HL-60 (cell line): Measurements from ENCODE around the gene MYOG.

ENCODE experiments used
- GABPA ChIP-seq: IDR thresholded peaks from 2 replicates; pipeline ENCODE4 v1.6.1; 2012; ENCODE audit warnings: low read depth
- POLR2AphosphoS5 ChIP-seq: IDR thresholded peaks from 2 replicates; pipeline ENCODE4 v1.6.1; 2012; ENCODE audit warnings: low read depth
- TF ChIP-seq, protein P1 (sequence below): IDR thresholded peaks from one replicate; pipeline ENCODE4 v1.5.1; 2011; ENCODE audit warnings: low read length, control low read depth, inconsistent platforms; ENCODE audit not compliant: insufficient read depth
- TF ChIP-seq, protein P2 (sequence below): IDR thresholded peaks from 2 replicates; pipeline ENCODE4 v1.6.1; 2012; ENCODE audit warnings: low read depth; ENCODE audit not compliant: insufficient replicate concordance

DNA sequence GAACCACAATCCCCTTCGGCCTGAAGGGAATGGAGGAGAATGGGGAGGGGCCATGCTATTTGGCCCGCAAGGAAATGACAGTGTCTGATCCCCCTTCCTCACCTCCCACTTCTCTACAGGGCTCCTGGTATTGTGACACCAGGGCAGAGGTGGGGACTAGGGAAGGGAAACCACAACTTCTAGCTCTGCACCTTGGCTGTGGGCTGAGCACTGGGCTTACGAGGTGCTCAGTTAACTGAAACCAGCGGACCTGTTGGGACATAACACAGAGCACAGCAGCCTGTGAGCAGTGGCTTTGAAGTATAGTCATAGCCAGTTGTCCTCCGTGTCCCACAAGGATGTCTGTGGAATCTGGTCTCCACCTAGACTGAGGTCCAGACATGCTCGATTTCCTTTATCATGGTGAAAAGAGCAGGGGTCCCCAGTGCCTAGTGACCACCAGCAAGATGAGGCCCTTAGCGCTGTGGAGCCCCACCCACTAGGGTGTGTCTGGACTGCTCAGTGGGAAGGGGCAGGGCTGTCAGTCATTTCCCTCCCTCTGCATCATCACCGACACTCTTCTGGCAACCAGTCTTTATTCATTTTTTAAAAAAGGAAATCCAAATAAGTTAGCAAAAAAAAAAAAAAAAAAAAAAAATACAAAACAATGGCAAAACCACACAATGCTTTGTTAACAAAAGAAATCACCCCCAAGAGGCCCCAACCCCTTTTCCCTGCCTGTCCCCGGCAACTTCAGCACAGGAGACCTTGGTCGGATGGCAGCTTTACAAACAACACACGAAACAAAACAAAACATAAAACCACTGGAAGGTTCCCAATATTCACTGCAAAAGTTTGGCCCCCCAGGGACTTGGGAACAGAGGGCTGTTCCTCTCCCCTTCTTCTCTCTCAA lies 3.0 kb downstream of the MYOG start:
- TF ChIP-seq, protein P1, sequence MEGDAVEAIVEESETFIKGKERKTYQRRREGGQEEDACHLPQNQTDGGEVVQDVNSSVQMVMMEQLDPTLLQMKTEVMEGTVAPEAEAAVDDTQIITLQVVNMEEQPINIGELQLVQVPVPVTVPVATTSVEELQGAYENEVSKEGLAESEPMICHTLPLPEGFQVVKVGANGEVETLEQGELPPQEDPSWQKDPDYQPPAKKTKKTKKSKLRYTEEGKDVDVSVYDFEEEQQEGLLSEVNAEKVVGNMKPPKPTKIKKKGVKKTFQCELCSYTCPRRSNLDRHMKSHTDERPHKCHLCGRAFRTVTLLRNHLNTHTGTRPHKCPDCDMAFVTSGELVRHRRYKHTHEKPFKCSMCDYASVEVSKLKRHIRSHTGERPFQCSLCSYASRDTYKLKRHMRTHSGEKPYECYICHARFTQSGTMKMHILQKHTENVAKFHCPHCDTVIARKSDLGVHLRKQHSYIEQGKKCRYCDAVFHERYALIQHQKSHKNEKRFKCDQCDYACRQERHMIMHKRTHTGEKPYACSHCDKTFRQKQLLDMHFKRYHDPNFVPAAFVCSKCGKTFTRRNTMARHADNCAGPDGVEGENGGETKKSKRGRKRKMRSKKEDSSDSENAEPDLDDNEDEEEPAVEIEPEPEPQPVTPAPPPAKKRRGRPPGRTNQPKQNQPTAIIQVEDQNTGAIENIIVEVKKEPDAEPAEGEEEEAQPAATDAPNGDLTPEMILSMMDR = no peak
- no peak for TF ChIP-seq GABPA
- no peak for TF ChIP-seq POLR2AphosphoS5
- TF ChIP-seq, protein P2, sequence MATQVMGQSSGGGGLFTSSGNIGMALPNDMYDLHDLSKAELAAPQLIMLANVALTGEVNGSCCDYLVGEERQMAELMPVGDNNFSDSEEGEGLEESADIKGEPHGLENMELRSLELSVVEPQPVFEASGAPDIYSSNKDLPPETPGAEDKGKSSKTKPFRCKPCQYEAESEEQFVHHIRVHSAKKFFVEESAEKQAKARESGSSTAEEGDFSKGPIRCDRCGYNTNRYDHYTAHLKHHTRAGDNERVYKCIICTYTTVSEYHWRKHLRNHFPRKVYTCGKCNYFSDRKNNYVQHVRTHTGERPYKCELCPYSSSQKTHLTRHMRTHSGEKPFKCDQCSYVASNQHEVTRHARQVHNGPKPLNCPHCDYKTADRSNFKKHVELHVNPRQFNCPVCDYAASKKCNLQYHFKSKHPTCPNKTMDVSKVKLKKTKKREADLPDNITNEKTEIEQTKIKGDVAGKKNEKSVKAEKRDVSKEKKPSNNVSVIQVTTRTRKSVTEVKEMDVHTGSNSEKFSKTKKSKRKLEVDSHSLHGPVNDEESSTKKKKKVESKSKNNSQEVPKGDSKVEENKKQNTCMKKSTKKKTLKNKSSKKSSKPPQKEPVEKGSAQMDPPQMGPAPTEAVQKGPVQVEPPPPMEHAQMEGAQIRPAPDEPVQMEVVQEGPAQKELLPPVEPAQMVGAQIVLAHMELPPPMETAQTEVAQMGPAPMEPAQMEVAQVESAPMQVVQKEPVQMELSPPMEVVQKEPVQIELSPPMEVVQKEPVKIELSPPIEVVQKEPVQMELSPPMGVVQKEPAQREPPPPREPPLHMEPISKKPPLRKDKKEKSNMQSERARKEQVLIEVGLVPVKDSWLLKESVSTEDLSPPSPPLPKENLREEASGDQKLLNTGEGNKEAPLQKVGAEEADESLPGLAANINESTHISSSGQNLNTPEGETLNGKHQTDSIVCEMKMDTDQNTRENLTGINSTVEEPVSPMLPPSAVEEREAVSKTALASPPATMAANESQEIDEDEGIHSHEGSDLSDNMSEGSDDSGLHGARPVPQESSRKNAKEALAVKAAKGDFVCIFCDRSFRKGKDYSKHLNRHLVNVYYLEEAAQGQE = no peak
